ENCODE measurements around the gene TOM1L1.

DNA sequence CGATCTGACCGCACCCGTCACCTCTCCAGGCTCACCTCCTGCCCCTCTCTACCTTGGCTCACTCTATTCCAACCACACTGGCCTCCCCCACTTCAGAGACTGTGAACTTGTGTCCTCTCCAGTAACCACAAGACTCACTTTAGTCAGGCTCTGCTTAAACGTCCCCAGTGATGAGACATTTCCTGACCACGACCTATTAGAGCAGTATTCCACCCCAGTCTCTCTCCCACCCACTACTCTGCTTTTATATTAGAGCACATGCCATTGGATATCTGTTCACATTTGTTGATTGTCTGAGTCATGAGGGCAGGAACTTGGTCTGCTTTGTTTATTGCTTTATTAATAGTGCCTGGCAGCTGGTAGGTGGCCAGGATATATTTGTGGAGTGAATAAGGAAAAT, 47.7 kb downstream of the TOM1L1 start:
- no peak for TF ChIP-seq POLR2A (IDR thresholded peaks at IDR 0.05)
- TF ChIP-seq, protein P1, sequence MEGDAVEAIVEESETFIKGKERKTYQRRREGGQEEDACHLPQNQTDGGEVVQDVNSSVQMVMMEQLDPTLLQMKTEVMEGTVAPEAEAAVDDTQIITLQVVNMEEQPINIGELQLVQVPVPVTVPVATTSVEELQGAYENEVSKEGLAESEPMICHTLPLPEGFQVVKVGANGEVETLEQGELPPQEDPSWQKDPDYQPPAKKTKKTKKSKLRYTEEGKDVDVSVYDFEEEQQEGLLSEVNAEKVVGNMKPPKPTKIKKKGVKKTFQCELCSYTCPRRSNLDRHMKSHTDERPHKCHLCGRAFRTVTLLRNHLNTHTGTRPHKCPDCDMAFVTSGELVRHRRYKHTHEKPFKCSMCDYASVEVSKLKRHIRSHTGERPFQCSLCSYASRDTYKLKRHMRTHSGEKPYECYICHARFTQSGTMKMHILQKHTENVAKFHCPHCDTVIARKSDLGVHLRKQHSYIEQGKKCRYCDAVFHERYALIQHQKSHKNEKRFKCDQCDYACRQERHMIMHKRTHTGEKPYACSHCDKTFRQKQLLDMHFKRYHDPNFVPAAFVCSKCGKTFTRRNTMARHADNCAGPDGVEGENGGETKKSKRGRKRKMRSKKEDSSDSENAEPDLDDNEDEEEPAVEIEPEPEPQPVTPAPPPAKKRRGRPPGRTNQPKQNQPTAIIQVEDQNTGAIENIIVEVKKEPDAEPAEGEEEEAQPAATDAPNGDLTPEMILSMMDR (IDR thresholded peaks at IDR 0.05 in 4 of 5, conservative IDR thresholded peaks at IDR 0.05 in 1 of 5): no peak

Data from gastrocnemius medialis (tissue), 4 donors.